GM18951 (cell line): ENCODE data around the gene ST6GALNAC3.

ENCODE experiments used
- POLR2A ChIP-seq: IDR thresholded peaks from 4 replicates; pipeline ENCODE4 v1.6.1; 2011; ENCODE audit warnings: mild to moderate bottlenecking; ENCODE audit not compliant: insufficient read length, insufficient read depth; ENCODE audit errors: extremely low read depth
- in situ Hi-C: fragments of 300-500 bp; cut with MboI; formaldehyde crosslinking; loops from one replicate; pipeline ENCODE4 v1.12.0; 2022; ENCODE audit warnings: low sequenced_read_pairs, mixed read lengths, inconsistent platforms; ENCODE audit not compliant: unreplicated experiment

Gene ST6GALNAC3

GRCh38 chr1:76507376-76507775, 432.8 kb downstream of the ST6GALNAC3 start:
- in situ Hi-C loops: no loop called here

DNA sequence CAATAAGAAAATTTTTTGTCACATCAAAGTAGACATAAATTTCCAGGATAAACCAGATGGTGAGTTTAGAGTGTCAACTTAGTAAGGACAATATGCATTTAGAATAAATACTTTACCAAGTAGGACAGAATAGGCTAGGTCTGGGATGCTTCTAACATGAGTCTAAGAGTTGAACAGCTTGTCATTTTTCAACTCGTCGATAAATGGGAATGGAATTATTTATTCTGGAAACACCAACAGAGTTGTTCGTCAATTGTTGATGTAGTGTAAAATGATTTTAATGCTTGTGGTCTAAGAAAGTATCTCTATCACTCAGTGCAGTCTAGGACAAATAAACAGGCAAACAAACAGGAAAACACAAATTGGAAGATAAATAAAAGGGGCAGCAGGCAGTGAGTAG, 434.3 kb downstream of the ST6GALNAC3 start:
- in situ Hi-C loops: no loop called here
- no peak for TF ChIP-seq POLR2A

More at GRCh38 chr1:76507376-76507775, 432.8 kb downstream of the ST6GALNAC3 start:
- TF ChIP-seq POLR2A: no peak

GRCh38 chr1:76510672-76511557, 436.4 kb downstream of the ST6GALNAC3 start:
- in situ Hi-C loops: no loop called here
- TF ChIP-seq POLR2A: no peak

DNA sequence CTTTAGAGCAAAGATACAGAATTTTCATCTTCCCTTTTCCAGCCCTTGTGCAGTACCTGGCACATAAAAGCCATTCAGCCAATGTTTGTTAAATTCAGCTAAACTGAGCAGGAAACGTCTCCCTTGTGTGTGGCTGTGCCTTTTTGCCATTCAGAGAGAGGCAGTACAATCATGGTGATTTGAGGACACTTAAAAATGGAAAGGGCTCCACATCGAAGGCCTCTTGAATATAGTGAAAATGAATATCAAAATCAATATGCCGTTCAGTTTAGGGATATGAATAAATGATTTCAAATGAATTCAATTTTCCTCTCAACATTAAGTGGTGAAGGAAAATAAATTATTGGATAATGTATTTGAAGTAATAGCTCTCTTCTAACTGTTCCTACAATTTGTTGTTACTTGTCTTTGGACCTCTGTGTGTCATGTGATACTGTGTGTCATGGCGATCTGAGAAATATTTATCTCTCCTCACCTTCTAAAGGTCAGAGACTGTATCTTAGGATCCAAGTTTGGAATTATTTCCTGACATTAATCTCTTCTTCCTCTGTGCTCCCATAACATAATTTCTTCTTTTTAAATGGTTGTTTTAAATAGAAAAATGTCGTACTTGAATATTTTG, 437.1 kb downstream of the ST6GALNAC3 start:
- no peak for TF ChIP-seq POLR2A
- in situ Hi-C loops: no loop called here

- TF ChIP-seq POLR2A: no peak
- in situ Hi-C loops: no loop called here
Observed at GRCh38 chr1:76530953-76531352, 456.4 kb downstream of the ST6GALNAC3 start.

DNA sequence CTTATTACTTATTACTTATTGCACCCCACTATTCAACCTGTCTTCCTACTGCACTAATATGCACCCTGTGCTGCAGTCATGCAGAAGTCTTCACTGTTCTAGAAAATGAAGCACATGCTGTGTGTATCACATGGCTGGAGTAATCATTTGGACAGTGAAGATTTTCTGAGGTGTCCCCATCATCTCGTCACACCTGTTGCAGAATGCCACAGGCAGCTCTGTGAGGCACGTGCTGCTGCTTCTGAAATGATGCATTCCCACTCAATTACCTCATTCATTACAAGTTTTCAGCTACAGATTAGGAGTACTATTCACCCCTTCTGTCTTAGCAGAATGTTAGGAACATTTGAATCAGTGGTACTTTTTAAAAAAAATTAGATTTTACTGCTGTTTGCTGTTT, 467.1 kb downstream of the ST6GALNAC3 start:
- in situ Hi-C loops: no loop called here
- TF ChIP-seq POLR2A: no peak

DNA sequence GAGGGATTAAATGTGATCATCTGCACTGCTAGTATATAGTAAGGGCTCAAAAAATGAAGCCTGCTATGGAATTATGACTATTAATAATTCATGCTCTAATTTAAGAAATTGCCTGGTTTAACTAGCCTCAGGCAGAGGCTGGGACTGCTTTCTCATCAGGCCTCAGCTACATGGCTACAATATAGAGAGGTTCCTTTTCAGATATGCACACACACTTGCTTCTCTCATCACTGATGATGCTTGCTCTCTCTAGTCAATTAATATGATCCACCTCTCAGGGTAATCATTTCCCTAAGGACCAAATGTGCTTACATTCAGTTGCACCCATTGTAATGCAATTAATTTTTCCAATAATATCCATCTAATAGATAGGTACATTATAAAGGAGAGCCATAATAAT, 467.8 kb downstream of the ST6GALNAC3 start:
- in situ Hi-C loops: no loop called here
- no peak for TF ChIP-seq POLR2A

DNA sequence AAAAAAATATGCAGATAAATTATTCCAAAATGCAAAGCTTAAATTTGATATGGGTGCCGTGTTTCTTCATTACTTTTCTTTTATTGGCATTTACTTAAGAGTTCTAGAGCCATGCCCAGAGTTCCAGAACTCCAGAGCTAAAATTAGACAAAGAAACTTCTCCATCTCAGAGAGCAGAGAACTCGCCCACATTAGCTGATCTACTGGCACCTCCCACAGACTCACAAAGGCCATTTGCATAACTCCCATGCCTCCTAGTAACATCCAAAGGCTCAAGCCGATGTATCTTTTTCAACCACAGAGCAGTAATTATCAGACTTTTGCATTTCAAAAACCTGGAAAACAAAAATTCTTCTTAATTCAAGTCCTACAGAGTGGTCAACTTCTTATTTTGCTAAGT, 468.9 kb downstream of the ST6GALNAC3 start:
- no peak for TF ChIP-seq POLR2A
- in situ Hi-C loops: no loop called here

DNA sequence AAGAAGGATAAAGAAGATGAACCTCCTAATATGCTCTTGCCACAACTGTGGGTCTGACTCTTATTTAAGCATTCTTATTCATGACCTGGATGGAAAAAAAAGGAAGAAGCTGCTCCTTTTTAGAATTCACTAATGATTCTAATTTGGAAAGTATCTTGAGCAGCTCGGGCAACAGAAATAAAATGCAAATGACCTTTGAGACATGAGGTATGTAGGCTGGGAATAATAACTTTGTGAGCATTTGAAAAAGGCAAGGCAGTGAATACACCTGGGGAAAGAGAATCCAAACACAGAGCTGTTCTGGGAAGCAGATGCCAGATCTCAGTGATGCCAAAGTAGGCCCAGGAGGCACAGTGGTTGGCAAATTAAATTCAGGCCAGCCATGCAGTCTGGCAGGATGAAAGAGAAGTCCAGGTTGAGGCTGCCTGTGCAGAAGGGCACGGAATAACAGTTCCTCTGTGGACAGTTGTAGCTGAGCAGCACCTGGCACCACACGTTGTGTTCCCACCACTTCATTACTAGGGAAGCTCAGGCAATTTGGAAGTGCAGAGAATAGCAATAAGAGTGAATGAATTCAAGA, 471.9 kb downstream of the ST6GALNAC3 start:
- in situ Hi-C loops: no loop called here

GRCh38 chr1:76547916-76548315, 473.4 kb downstream of the ST6GALNAC3 start:
- in situ Hi-C loops: no loop called here
- no peak for TF ChIP-seq POLR2A

More for the DNA sequence above, 471.9 kb downstream of the ST6GALNAC3 start:
- TF ChIP-seq POLR2A: no peak

DNA sequence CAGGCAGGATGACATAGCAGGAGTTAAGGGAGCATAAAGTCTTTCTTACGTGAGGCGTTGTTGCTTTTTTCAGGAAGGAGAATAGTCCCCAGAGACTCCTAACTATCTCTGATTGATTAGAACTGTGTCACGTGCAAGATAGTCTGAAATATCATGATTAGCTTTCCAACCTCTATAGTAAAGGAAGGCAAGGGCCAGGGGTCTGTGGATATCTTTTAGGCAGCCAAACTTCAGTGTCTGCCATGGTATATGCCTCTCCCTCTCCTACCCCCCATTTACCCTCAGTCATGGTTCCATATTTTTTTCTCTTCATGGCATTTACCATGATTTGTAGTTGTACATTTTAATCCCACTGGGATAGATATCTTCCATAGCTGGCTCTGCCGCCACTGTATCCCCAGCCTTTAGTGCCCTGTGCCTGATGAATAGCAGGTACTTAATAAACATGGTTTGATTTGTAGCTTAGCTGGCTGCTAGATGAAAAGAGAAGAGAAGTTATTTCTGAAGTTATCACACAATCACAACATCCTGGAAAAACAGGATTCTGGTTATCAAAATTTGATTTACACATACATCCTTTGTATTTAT, 474.1 kb downstream of the ST6GALNAC3 start:
- TF ChIP-seq POLR2A: no peak
- in situ Hi-C loops: no loop called here

GRCh38 chr1:76554283-76554682, 479.7 kb downstream of the ST6GALNAC3 start:
- in situ Hi-C loops: no loop called here

DNA sequence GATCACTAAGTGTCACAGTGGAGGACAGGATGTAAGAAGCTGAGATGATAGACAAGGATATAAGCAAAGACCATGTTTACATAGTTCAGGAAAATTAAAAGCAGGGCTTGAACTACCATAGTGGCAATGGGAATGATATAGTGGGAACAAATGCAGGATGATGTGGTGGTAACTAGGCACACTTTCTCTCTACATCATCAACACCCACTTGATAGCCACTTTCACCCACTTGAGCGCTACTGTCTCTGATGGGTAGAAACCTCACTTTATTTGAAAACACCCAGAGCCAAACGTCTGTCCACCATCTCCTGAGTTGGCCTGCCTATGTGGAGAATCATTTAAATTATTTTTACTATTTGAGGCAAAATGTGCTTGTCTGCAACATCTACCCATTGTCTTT, 487.7 kb downstream of the ST6GALNAC3 start:
- no peak for TF ChIP-seq POLR2A

More at GRCh38 chr1:76554283-76554682, 479.7 kb downstream of the ST6GALNAC3 start:
- TF ChIP-seq POLR2A: no peak

More for the DNA sequence above, 487.7 kb downstream of the ST6GALNAC3 start:
- in situ Hi-C loops: no loop called here
